Parathyroid adenoma (tissue), 2 donors: ENCODE results near the gene XYLB.
"Not testable (repeated sequence)": the region's sequence is repeated elsewhere in the genome, so short reads cannot be mapped to it uniquely, and the experiment has no call there.

Source experiments
- H2AFZ ChIP-seq: fragments of 300-600 bp; sonication (generic); one replicate; pipeline ENCODE4 v1.7.0; 2017; ENCODE audit warnings: antibody characterized with exemption, mild to moderate bottlenecking
- H3K27ac ChIP-seq: fragments of 300-600 bp; sonication (generic); one replicate; pipeline ENCODE4 v1.7.0; 2017
- H3K27me3 ChIP-seq: fragments of 300-600 bp; sonication (generic); one replicate; pipeline ENCODE4 v1.7.0; 2017; ENCODE audit warnings: low read length; ENCODE audit not compliant: control insufficient read depth, insufficient read depth
- H3K36me3 ChIP-seq: fragments of 300-600 bp; sonication (generic); one replicate; pipeline ENCODE4 v1.7.0; 2017; ENCODE audit warnings: low read length; ENCODE audit not compliant: control insufficient read depth, insufficient read depth
- H3K4me1 ChIP-seq: fragments of 300-600 bp; sonication (generic); one replicate; pipeline ENCODE4 v1.7.0; 2017; ENCODE audit warnings: control low read depth
- H3K4me2 ChIP-seq: fragments of 300-600 bp; sonication (generic); one replicate; pipeline ENCODE4 v1.7.0; 2017; ENCODE audit warnings: low read length
- H3K4me3 ChIP-seq: fragments of 300-600 bp; sonication (generic); one replicate; pipeline ENCODE4 v1.7.0; 2017; ENCODE audit warnings: low read depth, low read length
- H3K79me2 ChIP-seq: fragments of 300-600 bp; sonication (generic); one replicate; pipeline ENCODE4 v1.7.0; 2017; ENCODE audit warnings: control low read depth
- H3K9ac ChIP-seq: fragments of 300-600 bp; sonication (generic); one replicate; pipeline ENCODE4 v1.7.0; 2017; ENCODE audit warnings: mild to moderate bottlenecking
- H3K9me3 ChIP-seq: fragments of 300-600 bp; sonication (generic); one replicate; pipeline ENCODE4 v1.7.0; 2017; ENCODE audit warnings: low read length; ENCODE audit not compliant: control insufficient read depth
- CTCF ChIP-seq: fragments of 300-600 bp; sonication (generic); IDR thresholded peaks from one replicate; pipeline ENCODE4 v1.7.0; 2017; ENCODE audit warnings: antibody characterized with exemption, mild to moderate bottlenecking
- donor health status: primary hyperparathyroidism.

The XYLB gene

GRCh38 chr3:38401246-38401962 is 54.8 kb downstream of the XYLB start:
- H3K27ac ChIP-seq: no peak overlapping the region
- no peaks in the 10 kb centered on the region for H3K4me1 ChIP-seq
- no peak overlapping the region for H3K9ac ChIP-seq
- no peak for TF ChIP-seq CTCF
- no peaks in the 10 kb centered on the region for H3K27me3 ChIP-seq
- H3K79me2 ChIP-seq: no peaks in the 10 kb centered on the region
- no peaks in the 10 kb centered on the region for H3K9me3 ChIP-seq
- no peak overlapping the region for H3K4me3 ChIP-seq
- H2AFZ ChIP-seq: no peak overlapping the region
- H3K4me2 ChIP-seq: no peak overlapping the region
- H3K36me3 ChIP-seq: no peaks in the 10 kb centered on the region

GRCh38 chr3:38404286-38404685 is 57.7 kb downstream of the XYLB start:
- H3K27ac ChIP-seq: no peak overlapping the region
- no peak overlapping the region for H2AFZ ChIP-seq
- no peaks in the 10 kb centered on the region for H3K79me2 ChIP-seq
- no peaks in the 10 kb centered on the region for H3K9me3 ChIP-seq
- H3K27me3 ChIP-seq: no peaks in the 10 kb centered on the region
- H3K36me3 ChIP-seq: no peaks in the 10 kb centered on the region
- TF ChIP-seq CTCF: no peak
- no peaks in the 10 kb centered on the region for H3K4me1 ChIP-seq
- H3K4me2 ChIP-seq: no peak overlapping the region
- no peak overlapping the region for H3K4me3 ChIP-seq
- no peak overlapping the region for H3K9ac ChIP-seq

- Histone ChIP-seq H3K9ac (no peak overlapping the region), H3K36me3 (no peaks in the 10 kb centered on the region)
- TF ChIP-seq CTCF: no peak
Observed at GRCh38 chr3:38411591-38411990, 65.0 kb downstream of the XYLB start.

GRCh38 chr3:38420758-38421157 is 74.2 kb downstream of the XYLB start:
- H3K79me2 ChIP-seq, H3K9ac ChIP-seq, H3K4me1 ChIP-seq, H2AFZ ChIP-seq, H3K4me3 ChIP-seq, H3K27ac ChIP-seq, H3K4me2 ChIP-seq, H3K36me3 ChIP-seq, H3K9me3 ChIP-seq, H3K27me3 ChIP-seq: not testable (repeated sequence)

More at GRCh38 chr3:38411591-38411990, 65.0 kb downstream of the XYLB start:
- no peaks in the 10 kb centered on the region for H3K4me1 ChIP-seq
- H3K4me2 ChIP-seq: no peak overlapping the region
- no peak overlapping the region for H2AFZ ChIP-seq
- no peak overlapping the region for H3K27ac ChIP-seq
- no peaks in the 10 kb centered on the region for H3K9me3 ChIP-seq
- no peaks in the 10 kb centered on the region for H3K79me2 ChIP-seq
- H3K27me3 ChIP-seq: no peaks in the 10 kb centered on the region
- no peak overlapping the region for H3K4me3 ChIP-seq

- H3K27ac ChIP-seq: no peak overlapping the region
Observed at GRCh38 chr3:38421679-38422336, 75.2 kb downstream of the XYLB start.

GRCh38 chr3:38426798-38427426 is 80.3 kb downstream of the XYLB start:
- not testable (repeated sequence) for H3K36me3 ChIP-seq, H3K27ac ChIP-seq, H3K4me1 ChIP-seq, H3K79me2 ChIP-seq, H3K4me2 ChIP-seq, H3K9me3 ChIP-seq, H3K9ac ChIP-seq, H3K4me3 ChIP-seq, H3K27me3 ChIP-seq, H2AFZ ChIP-seq

More at GRCh38 chr3:38421679-38422336, 75.2 kb downstream of the XYLB start:
- Histone ChIP-seq H3K4me2 (no peak overlapping the region), H2AFZ (no peak overlapping the region), H3K27me3 (no peaks in the 10 kb centered on the region), H3K4me3 (no peak overlapping the region), H3K36me3 (no peaks in the 10 kb centered on the region), H3K9me3 (no peaks in the 10 kb centered on the region), H3K9ac (no peak overlapping the region), H3K79me2 (no peaks in the 10 kb centered on the region), H3K4me1 (no peaks in the 10 kb centered on the region)
- no peak for TF ChIP-seq CTCF

GRCh38 chr3:38432871-38433658 is 86.5 kb downstream of the XYLB start:
- not testable (repeated sequence) for H3K27ac ChIP-seq, H3K4me1 ChIP-seq, H3K4me3 ChIP-seq, H3K27me3 ChIP-seq, H3K9ac ChIP-seq, H2AFZ ChIP-seq, H3K4me2 ChIP-seq, H3K9me3 ChIP-seq, H3K36me3 ChIP-seq, H3K79me2 ChIP-seq
